ENCODE results near the gene RASSF8.

RASSF8 gene

DNA sequence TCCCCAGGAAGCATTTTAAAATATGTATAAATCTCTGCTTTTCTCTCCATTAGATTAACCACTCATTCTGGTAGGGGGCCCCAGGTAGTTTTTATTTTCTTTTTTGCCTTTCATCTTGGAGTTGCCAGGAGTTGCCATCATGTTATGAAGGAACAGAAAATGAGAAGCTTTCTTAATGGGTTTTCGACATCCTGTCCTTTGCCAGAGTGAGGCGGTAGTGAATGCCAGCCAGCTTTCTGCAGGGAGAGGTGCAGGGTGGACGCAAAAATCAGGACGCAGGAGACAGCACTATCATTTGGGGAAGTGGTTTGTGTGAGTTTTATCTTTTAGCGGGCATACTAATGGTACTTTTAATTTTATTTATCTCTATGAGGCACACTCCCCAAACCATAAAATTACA, 1.7 kb downstream of the RASSF8 start:
- intact Hi-C loops (cut with DNase I) = loop anchor here (5.0 kb wide), 2 partner anchors 67 to 523 kb away; no protein-coding TSS in a partner anchor
- peak in 4 of 10 donors; percentile 19 to 83 (median 40) for DNase-seq

DNA sequence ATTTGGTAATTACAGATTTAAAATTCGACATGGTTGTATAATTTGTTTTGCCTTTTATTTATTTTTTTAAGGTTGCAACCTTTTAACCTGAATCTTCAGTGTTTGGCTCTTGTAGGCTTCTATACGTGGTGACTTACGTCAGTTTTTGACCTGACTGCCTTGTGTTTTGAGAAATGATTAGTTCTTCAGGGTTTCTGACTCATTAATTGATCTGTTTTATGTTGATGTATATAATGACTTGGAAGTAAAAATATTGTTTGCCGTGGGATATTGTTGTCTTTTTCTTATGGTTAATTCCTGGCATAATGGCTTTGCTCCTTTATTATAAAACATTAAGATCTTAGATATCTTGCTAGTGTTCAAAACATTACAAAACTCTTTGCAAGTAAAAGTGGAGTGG, 2.5 kb downstream of the RASSF8 start:
- DNase-seq = no peak
- intact Hi-C loops (cut with DNase I) = loop anchor here (5.0 kb wide), 2 partner anchors 66 to 524 kb away; no protein-coding TSS in a partner anchor

- intact Hi-C loops (cut with DNase I) = loop anchor here (5.0 kb wide), 2 partner anchors 64 to 526 kb away; no protein-coding TSS in a partner anchor
- DNase-seq = no peak
Measured at GRCh38 chr12:25962932-25963525, 4.5 kb downstream of the RASSF8 start.

- intact Hi-C loops (cut with DNase I) = no loop called here
- no peak for DNase-seq
Measured at GRCh38 chr12:25965682-25966081, 7.2 kb downstream of the RASSF8 start.

GRCh38 chr12:25970082-25970481, 11.6 kb downstream of the RASSF8 start:
- intact Hi-C loops (cut with DNase I) = no loop called here
- DNase-seq = no peak

- intact Hi-C loops (cut with DNase I) = no loop called here
- DNase-seq = no peak
Measured at GRCh38 chr12:25970916-25971653, 12.6 kb downstream of the RASSF8 start.

DNA sequence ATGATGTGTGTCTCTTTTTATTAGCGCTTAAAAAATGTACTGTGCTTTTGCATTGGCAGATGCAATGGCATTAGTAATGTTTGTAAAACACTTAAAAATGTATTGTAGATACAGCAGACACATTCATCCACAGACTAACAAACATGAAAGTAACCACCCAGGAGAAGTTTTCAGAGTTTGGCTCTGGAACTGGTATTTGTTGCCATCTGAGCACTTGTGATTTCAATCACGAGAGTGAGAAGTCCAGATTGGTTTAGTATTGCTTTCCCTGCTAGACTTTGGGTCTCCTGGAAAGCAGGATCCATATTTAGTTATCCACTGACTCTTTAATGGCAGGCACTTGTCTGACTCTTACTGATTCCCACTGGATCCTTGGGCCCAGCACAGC, 13.2 kb downstream of the RASSF8 start:
- DNase-seq = no peak
- intact Hi-C loops (cut with DNase I) = no loop called here

GRCh38 chr12:25972783-25973182, 14.3 kb downstream of the RASSF8 start:
- intact Hi-C loops (cut with DNase I) = no loop called here
- no peak for DNase-seq

- no peak for DNase-seq
- intact Hi-C loops (cut with DNase I) = no loop called here
Measured at GRCh38 chr12:25975179-25975578, 16.7 kb downstream of the RASSF8 start.

DNA sequence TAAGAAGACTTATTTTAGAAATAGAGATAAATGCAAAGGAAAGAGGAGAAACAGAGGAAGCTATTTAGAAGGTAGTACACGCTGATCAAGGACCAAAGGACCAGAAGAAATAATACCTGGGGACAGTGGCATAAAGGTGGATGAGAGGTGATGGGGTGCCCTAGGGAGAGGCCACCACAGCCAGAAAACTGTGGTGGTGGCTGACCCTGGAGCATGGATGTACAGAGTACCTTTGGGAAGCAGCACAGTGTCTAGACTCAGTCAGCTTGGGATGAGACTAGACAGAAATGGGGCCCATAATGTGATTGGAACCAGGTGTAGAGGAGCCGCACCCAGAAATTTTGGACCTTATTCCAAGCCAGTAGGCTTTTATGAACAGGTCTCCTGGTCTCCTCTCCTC, 17.2 kb downstream of the RASSF8 start:
- DNase-seq = no peak
- intact Hi-C loops (cut with DNase I) = no loop called here

DNA sequence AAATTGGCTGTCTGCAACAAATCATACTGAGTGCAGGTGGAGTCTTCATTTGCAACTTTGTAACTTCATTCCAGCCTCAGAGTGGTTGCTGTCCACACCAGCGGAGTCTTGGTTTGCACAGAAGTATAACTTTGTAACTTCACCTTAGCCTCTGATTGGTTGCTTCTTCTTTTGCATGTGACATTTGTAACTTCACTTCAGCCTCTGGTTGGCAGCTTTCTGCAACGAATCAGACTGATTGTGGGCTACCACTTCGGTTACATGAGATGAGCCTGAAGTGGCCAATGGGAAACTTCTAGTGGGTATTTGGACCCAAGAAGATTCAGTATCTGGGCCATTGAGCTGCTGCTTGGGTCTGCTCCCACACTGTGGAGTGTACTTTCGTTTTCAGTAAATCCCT, 17.8 kb downstream of the RASSF8 start:
- intact Hi-C loops (cut with DNase I) = no loop called here
- no peak for DNase-seq

DNA sequence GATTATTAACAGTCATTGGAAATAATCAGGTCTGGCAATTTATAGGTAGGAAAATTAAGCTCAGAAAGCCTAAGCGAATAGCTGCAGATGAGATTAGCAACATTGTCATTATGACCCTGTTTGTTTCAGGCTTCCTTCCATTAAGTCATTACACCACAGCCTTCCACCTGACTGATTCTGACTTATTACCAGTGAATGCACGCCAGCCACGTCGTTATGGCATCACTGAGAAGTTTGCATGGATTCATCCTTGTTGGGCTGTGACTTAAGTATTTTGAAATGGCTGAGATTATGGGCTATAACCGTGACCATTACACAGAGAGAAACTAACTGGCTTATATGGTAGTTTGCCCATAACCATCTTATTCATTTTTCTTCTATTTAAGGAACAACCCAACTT, 18.6 kb downstream of the RASSF8 start:
- DNase-seq = no peak
- intact Hi-C loops (cut with DNase I) = no loop called here

DNA sequence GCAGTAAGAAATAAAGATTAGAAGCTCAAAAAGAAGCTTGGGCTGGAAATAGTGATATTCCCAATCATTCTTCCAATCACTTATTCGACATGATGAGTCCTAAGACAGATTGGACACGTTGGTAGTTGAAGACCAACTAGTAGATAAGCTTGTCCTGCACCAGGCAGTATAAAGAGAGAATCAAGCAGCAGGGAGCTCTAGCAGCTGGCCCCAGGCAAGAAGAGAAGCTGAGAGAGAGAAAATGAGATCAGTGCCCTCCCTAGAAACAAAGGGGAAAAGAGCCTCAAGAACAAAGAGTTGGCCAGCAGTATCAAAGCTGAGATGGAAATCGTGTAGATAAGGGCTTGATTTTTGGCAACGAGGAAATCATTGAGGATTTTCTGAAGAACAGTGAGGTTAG, 20.6 kb downstream of the RASSF8 start:
- intact Hi-C loops (cut with DNase I) = no loop called here
- DNase-seq = no peak

DNA sequence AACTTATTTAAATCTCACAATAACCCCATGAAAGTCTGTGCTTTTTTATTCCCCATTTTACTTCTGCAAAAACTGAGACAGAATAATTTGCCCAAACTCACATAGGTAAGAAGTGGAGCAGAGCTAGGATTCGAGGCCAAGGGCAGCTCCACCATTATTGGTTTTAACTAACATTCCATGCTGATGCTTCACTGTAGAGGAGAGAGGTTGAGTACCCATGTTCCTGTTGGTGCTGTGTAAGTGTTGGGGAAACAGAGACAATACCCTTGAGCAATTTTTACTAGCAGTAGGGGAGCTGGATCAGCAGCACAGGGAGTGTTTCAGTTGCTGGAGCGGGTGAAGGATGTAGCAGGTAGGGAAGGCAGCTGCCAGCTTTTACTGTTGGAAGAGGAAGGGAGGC, 21.1 kb downstream of the RASSF8 start:
- intact Hi-C loops (cut with DNase I) = no loop called here

GRCh38 chr12:25980035-25980434, 21.6 kb downstream of the RASSF8 start:
- intact Hi-C loops (cut with DNase I) = no loop called here
- DNase-seq = no peak

More for the DNA sequence above, 21.1 kb downstream of the RASSF8 start:
- no peak for DNase-seq

GRCh38 chr12:25981597-25981996, 23.1 kb downstream of the RASSF8 start:
- no peak for DNase-seq
- intact Hi-C loops (cut with DNase I) = no loop called here

- intact Hi-C loops (cut with DNase I) = no loop called here
- DNase-seq = no peak
Measured at GRCh38 chr12:25982416-25982815, 23.9 kb downstream of the RASSF8 start.

GRCh38 chr12:25983625-25984024, 25.1 kb downstream of the RASSF8 start:
- no peak for DNase-seq
- intact Hi-C loops (cut with DNase I) = no loop called here

GRCh38 chr12:25984759-25985158, 26.3 kb downstream of the RASSF8 start:
- intact Hi-C loops (cut with DNase I) = no loop called here
- no peak for DNase-seq

DNA sequence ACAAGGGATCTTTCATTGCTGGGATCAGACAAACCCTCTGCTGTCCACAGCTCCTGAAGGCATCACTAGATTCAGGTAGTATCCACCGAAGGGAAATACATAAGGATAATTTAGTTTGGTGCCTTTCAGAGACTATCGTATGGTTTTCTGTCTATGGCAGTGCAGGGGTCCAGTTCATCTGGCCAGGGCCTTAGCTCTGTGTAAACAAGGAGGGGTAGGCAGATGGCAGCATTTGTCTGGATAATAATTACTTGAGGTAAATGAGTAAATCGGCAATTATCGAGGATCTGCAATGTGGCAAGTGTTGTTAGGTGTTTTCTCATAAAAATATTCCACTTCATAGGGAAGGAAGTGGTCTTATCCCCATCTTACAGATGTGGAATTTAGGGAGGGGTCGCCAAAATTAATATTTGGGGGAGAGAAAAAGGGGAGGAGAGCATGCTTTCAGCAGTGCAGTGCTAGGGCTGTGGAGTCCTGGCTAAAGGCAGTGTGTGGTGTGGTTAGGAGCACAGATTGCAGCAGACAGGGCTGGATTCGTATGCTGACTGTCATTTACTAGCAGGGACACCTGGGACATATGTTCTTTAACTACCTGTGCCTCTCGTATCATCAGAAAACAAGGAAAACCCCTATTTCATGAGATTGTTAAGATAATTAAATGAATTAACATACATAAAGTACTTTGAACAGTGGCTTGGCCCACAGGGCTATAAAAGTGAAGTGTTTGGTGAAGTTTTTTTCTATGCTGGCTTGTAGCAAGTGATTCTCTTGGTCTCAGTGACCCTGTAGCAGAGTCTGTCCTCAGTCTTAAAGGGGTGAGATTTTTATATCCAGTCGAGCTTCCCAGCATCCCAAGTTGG, 27.1 kb downstream of the RASSF8 start:
- intact Hi-C loops (cut with DNase I) = no loop called here
- DNase-seq = no peak

GRCh38 chr12:25986180-25986579, 27.7 kb downstream of the RASSF8 start:
- no peak for DNase-seq
- intact Hi-C loops (cut with DNase I) = no loop called here
